HG03066 (cell line): ENCODE data around the gene TMEM37.

Source experiments
- ATAC-seq: cut with Tn5 transposase; IDR thresholded peaks from one replicate; pipeline ENCODE4 v1.9.1; 2021; ENCODE audit warnings: low read depth; ENCODE audit not compliant: unreplicated experiment

TMEM37 gene

GRCh38 chr2:119475857-119476244, 44.2 kb downstream of the TMEM37 start:
- no peak for ATAC-seq

DNA sequence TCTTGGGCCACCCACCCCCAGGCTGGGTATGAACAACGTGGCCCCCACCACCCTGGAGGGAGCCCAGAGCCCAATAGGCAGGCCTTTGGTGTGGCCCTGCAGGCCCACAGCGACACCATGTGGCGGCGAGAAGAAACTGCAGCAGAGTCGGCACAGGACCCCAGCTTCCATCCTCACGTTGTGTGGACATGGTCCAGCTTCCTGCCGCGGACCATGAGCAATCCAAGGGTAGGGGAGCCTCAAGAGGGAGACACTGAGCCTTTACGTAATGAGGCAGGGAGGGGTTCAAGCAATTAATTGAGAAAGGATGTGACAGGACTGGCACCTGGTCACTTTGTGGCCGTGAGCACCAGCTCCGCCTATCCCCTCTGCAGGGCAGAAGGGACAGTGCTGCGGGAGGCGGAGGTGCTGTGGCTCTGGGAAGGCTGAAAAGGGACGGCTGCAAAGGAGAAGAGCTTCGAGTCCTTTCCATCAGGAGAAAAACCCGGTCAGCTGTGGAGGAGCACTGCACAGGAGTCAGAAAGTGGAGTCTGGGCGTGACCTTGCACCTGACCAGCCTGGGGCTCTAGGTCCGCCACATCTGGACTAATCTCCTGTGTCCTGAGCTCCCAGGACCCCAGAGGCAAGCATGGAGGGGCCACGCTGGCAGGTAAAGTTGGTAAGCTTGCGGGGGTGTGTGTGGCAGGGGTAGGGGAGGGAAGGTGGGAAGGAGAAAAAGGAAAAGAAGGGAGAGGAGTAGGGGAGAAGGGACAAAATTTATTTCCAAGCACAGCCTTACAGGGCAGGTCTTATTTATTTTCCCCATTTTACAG, 44.9 kb downstream of the TMEM37 start:
- no peak for ATAC-seq

DNA sequence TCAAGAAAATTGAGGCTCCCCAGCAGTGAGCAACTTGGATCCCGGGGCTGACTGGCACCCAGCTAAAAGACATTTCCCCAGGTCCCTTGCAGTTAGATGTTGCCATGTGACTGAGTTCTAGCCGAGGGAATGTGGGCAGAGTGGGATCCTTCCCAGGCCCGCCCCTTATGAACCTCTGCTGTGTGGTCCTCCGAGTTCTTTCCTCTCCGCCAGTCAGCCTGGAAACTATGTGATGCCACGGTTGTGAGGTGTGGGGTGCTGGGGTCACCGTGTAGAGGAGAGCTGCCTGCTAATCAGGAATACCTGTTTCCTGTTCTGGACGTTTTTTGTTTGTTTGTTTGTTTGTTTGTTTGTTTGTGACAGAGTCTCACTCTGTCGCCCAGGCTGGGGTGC, 45.5 kb downstream of the TMEM37 start:
- ATAC-seq: no peak

GRCh38 chr2:119478188-119478977, 46.7 kb downstream of the TMEM37 start:
- ATAC-seq: no peak

GRCh38 chr2:119478978-119479295, 47.3 kb downstream of the TMEM37 start:
- ATAC-seq: no peak

GRCh38 chr2:119480184-119480583, 48.5 kb downstream of the TMEM37 start:
- ATAC-seq: no peak

- no peak for ATAC-seq
These were observed 49.1 kb downstream of the TMEM37 start for GRCh38 chr2:119480718-119481142.

GRCh38 chr2:119481501-119482455, 50.1 kb downstream of the TMEM37 start:
- no peak for ATAC-seq

DNA sequence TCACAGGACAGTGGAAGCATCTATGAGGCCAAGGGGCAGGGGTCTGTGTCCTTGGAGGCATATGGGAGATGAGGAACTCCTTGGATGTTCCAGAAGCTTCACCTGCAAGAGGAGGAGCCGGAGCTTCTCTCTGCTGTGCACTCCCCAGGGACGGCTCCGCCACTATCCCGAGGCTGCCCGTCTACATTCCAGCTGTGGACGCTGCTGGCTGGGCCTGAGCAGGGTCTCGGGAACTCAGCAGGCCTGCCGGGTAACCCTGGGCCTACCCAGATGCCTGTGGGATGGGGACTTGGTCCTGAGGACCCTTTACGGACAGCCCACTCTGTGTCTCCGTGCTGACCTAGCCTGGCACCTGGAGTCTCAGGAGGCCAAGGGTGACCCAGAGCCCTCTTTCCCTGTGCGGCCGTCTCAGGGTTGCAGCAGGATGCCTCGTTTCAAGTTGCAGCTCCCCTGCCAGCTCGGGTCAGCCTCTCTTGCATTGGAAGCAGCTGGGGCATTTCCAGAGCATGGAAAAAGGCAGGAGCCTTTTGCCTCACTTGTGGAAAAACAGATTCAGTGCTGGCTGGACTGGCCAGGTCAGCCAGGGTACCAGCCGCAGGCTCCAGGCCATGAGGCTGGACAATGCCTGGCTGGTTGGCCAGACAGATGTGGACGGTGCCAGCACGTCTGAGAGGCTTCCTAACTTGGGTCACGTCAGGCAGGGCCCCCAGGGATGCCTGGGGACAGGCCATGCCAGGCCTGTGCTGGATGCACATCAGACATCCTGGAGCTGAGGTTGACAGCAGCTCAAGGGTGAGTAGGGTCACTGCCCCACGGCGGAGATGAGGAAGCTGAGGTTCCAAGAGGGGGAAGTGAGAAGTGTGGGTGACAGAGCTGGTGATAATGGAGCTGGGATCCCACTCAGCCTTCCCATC, 51.1 kb downstream of the TMEM37 start:
- no peak for ATAC-seq

DNA sequence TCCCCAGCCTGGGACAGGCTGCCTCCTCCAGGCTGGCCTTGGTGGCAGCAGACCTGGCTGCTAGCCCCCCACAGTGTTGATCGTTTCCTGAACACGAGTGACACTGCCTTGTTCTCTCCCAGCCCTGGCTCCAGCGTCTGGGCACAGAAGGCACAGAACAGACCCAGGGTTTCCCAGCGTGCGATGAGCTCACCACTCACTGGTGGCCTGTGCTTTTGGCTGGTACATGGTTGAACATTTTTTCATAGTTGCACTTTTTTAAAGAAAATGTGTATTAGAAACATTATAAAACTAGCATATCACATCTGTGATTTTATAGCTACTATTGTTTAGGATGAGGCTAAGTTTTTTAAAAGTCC, 51.7 kb downstream of the TMEM37 start:
- ATAC-seq: no peak

GRCh38 chr2:119483896-119484718, 52.5 kb downstream of the TMEM37 start:
- no peak for ATAC-seq

- no peak for ATAC-seq
These were observed 53.2 kb downstream of the TMEM37 start for GRCh38 chr2:119484834-119485233.

- ATAC-seq: no peak
These were observed 53.9 kb downstream of the TMEM37 start for GRCh38 chr2:119485336-119486110.

- ATAC-seq: no peak
These were observed 54.7 kb downstream of the TMEM37 start for GRCh38 chr2:119486196-119486827.

DNA sequence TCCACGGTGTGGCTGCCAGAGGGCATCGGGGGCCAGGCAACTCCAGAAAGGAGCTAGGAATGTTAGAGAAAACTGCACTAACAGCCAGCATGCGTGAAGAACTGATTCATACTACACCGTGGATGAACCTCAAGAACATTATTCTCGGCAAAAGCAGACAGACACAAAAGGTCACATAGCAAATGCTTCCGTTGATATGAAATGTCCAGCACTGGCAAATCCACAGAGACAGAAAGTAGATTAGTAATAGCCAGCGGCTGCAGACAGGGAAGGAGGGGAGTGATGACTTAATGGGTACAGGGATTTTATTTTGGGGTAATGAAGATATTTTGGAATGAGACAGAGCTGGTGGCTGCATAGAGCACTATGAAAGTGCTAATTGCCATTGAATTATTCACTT, 55.2 kb downstream of the TMEM37 start:
- no peak for ATAC-seq

DNA sequence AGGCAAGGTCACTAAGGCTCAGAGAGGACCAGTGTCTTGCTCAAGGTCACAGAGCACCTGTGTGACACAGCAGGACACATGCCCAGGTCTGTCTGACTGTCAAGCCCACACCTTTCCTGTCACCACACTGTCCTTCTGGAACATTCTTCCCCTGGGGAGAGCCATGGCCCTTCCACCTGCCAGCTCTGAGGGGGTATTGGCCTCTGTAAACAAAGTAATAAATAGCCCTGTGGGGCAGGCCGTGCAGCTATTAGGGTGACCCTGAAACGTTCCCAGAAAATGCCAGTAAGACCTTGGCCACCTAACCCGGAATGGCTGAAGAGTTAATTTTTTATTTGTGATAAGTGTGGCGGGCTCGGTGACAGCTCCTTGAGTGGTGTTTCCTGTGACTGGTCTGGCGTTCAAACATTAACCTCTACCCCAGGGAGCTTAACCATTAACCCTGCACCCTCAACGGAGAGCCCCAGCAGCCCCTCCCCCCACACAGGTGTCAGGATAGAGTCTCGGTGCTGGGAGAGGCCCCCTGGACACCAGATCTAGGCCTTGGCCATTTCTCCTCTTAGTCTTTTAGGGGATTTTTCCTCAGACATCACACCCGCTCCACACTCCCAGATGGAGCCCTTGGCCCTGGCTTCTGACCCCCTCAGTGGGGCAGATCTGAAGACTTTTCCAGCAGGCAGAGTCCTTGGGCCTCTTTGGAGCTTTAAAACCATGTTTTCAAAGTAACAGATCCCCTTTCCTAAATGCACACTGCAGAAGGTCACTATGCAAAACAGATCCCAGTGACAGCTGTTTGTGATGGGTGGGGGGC, 56.0 kb downstream of the TMEM37 start:
- peak; percentile 82 for ATAC-seq
